ENCODE measurements around the gene RAB40B. TPM values are rescaled to one million over a fixed set of nuclear protein-coding genes. Genes with fewer than 3 reads are reported as not detected.
"Not testable (repeated sequence)": the region's sequence is repeated elsewhere in the genome, so short reads cannot be mapped to it uniquely, and the experiment has no call there.

The RAB40B gene
- total RNA-seq, 1 experiment from 2014 or later, result 6.3 TPM

- no peak overlapping the region for H3K27ac Mint-ChIP-seq (ENCODE audit: low read depth, unreplicated experiment)
- peaks cover 12% of the 10 kb centered on the region for H3K36me3 Mint-ChIP-seq (ENCODE audit: insufficient read depth, unreplicated experiment)
- POLR2A ChIA-PET, result no interaction called here
- intact Hi-C loops (cut with micrococcal nuclease), result no loop called here
- no TSS peak for BruUV-seq (replicated peaks)
- H3K27me3 Mint-ChIP-seq (ENCODE audit: insufficient read depth, unreplicated experiment), result no peaks in the 10 kb centered on the region
- no peak for DNase-seq (ENCODE audit: unreplicated experiment)
- CTCF ChIA-PET, result no interaction called here
- no peak overlapping the region for H3K4me3 Mint-ChIP-seq (ENCODE audit: unreplicated experiment)
- no peaks in the 10 kb centered on the region for H3K4me1 Mint-ChIP-seq (ENCODE audit: insufficient read depth, unreplicated experiment)
- H3K9me3 Mint-ChIP-seq (ENCODE audit: unreplicated experiment), result no peaks in the 10 kb centered on the region
- no peak for TF ChIP-seq CTCF (IDR thresholded peaks at IDR 0.05; ENCODE audit: unreplicated experiment)
Measured at GRCh38 chr17:82656266-82656665, 42.2 kb downstream of the RAB40B start.

- ChIA-PET POLR2A (no interaction called here), CTCF (no interaction called here)
- no TSS peak for BruUV-seq (replicated peaks)
- H3K36me3 Mint-ChIP-seq (ENCODE audit: insufficient read depth, unreplicated experiment), result peaks cover 12% of the 10 kb centered on the region
- H3K4me1 Mint-ChIP-seq (ENCODE audit: insufficient read depth, unreplicated experiment), result no peaks in the 10 kb centered on the region
- TF ChIP-seq CTCF (IDR thresholded peaks at IDR 0.05; ENCODE audit: unreplicated experiment), result no peak
- no peak overlapping the region for H3K4me3 Mint-ChIP-seq (ENCODE audit: unreplicated experiment)
- no peaks in the 10 kb centered on the region for H3K27me3 Mint-ChIP-seq (ENCODE audit: insufficient read depth, unreplicated experiment)
- no peaks in the 10 kb centered on the region for H3K9me3 Mint-ChIP-seq (ENCODE audit: unreplicated experiment)
- DNase-seq (ENCODE audit: unreplicated experiment), result no peak
- intact Hi-C loops (cut with micrococcal nuclease), result no loop called here
- H3K27ac Mint-ChIP-seq (ENCODE audit: low read depth, unreplicated experiment), result no peak overlapping the region
Measured at GRCh38 chr17:82655523-82655922, 43.0 kb downstream of the RAB40B start.

GRCh38 chr17:82655038-82655479 is 43.4 kb downstream of the RAB40B start:
- Mint-ChIP-seq H3K4me3 (ENCODE audit: unreplicated experiment) (no peak overlapping the region), H3K36me3 (ENCODE audit: insufficient read depth, unreplicated experiment) (peaks cover 12% of the 10 kb centered on the region), H3K4me1 (ENCODE audit: insufficient read depth, unreplicated experiment) (no peaks in the 10 kb centered on the region), H3K9me3 (ENCODE audit: unreplicated experiment) (no peaks in the 10 kb centered on the region), H3K27ac (ENCODE audit: low read depth, unreplicated experiment) (no peak overlapping the region), H3K27me3 (ENCODE audit: insufficient read depth, unreplicated experiment) (no peaks in the 10 kb centered on the region)
- BruUV-seq (replicated peaks), result no TSS peak
- DNase-seq (ENCODE audit: unreplicated experiment), result no peak
- TF ChIP-seq CTCF (IDR thresholded peaks at IDR 0.05; ENCODE audit: unreplicated experiment), result no peak
- ChIA-PET POLR2A (no interaction called here), CTCF (no interaction called here)
- intact Hi-C loops (cut with micrococcal nuclease), result no loop called here

GRCh38 chr17:82654611-82655010 is 43.9 kb downstream of the RAB40B start:
- POLR2A ChIA-PET; intact Hi-C loops (cut with micrococcal nuclease); H3K4me3 Mint-ChIP-seq (ENCODE audit: unreplicated experiment); BruUV-seq (replicated peaks); H3K27ac Mint-ChIP-seq (ENCODE audit: low read depth, unreplicated experiment); DNase-seq (ENCODE audit: unreplicated experiment); CTCF ChIA-PET; H3K9me3 Mint-ChIP-seq (ENCODE audit: unreplicated experiment); H3K36me3 Mint-ChIP-seq (ENCODE audit: insufficient read depth, unreplicated experiment); H3K27me3 Mint-ChIP-seq (ENCODE audit: insufficient read depth, unreplicated experiment); H3K4me1 Mint-ChIP-seq (ENCODE audit: insufficient read depth, unreplicated experiment): not testable (repeated sequence)
